DND-41 (cell line): ENCODE measurements around the gene HEPN1.

Experiments
- CTCF ChIP-seq: IDR thresholded peaks from 2 replicates; pipeline ENCODE4 v1.5.1; 2012; ENCODE audit warnings: borderline replicate concordance, low read length, moderate library complexity, mild to moderate bottlenecking; ENCODE audit not compliant: poor library complexity, severe bottlenecking; ENCODE audit errors: extremely low read depth
- EZH2 ChIP-seq: IDR thresholded peaks from 3 replicates; pipeline ENCODE4 v1.6.1; 2012; ENCODE audit warnings: borderline replicate concordance, low read depth, mild to moderate bottlenecking, moderate library complexity, low read length, inconsistent platforms; ENCODE audit not compliant: severe bottlenecking

DNA sequence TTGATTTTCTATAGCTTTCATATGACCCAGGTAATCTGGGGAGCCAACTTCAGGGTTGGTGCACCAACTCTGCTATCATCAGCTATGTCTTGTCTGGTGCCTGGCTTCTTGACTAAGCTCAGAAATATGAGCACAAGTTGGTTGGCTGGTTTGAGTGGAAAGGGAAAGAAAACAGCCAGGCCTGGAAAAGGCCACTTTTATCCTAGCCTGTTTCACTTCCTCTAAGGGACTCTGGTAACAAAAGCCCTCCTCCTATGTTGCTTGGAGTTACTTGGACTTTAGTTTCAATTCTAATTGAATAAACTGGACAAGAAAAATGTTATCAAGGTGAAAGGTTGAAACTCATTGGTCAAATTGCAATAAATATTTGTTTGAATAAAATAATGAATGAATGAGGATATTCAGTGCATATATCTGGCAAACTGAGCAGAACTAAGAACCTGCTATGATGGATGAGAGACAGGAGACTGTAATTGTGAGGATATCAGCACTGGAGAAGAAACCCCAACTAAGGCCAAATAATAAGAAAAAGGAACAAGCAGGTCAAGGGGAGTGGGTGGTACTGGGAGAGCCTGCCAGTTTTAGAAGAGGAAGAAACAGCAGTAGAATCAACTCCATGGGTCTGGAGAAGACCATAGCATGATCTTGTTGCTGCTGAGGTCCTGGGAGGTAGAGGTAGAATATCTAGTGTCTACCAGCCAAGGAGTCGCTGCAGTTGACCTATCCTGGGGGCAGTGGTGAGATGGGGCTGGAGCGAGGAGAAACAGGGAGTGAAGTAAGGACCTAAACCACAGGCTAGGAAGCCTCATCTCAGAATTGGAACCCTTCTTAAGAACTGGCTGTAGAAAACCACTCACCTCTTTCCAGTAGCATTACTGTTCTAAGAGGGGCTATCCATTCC is 29.6 kb upstream of the HEPN1 start:
- no peak for TF ChIP-seq CTCF
- no peak for TF ChIP-seq EZH2
